Keratinocyte (primary cell): Measurements from ENCODE around the gene PTPRU. TPM values are rescaled to one million over a fixed set of nuclear protein-coding genes. Genes with fewer than 3 reads are reported as not detected.

Source experiments
- DNase-seq: peaks from one replicate; pipeline ENCODE4 v3.0.0-alpha.2; 2011; ENCODE audit warnings: low read depth, missing footprints, low spot score
- FAIRE-seq: peaks from 2 replicates; lab custom pipeline; 2011; peaks lifted over from hg19 to GRCh38; lab: Jason Lieb, UNC
- H2AFZ ChIP-seq: 2 replicates; pipeline ENCODE4 v1.6.0; 2012; ENCODE audit warnings: low read length, control low read depth, inconsistent platforms; ENCODE audit not compliant: control insufficient read depth
- H3K27ac ChIP-seq: 2 replicates; pipeline ENCODE4 v1.5.1; 2011; ENCODE audit warnings: low read length; ENCODE audit not compliant: control insufficient read depth, insufficient read depth
- H3K27me3 ChIP-seq: 3 replicates; pipeline ENCODE4 v1.6.0; 2011; ENCODE audit warnings: low read length; ENCODE audit not compliant: control insufficient read depth, insufficient read depth; ENCODE audit errors: extremely low read depth
- H3K36me3 ChIP-seq, 2 experiments: 2 replicates in 1 of 2; 3 replicates in 1 of 2; pipeline ENCODE4 v1.5.1; 2011; ENCODE audit warnings: low read length in 2 of 2, mild to moderate bottlenecking in 1 of 2; ENCODE audit not compliant: control insufficient read depth in 2 of 2, insufficient read depth in 2 of 2; ENCODE audit errors: extremely low read depth in 1 of 2
- H3K4me1 ChIP-seq: 3 replicates; pipeline ENCODE4 v1.5.1; 2011; ENCODE audit warnings: low read length; ENCODE audit not compliant: control insufficient read depth, insufficient read depth; ENCODE audit errors: extremely low read depth
- H3K4me2 ChIP-seq: 3 replicates; pipeline ENCODE4 v1.6.0; 2011; ENCODE audit warnings: low read depth, low read length; ENCODE audit not compliant: control insufficient read depth, insufficient read depth; ENCODE audit errors: extremely low read depth
- H3K4me3 ChIP-seq, 3 experiments: fragments of 200-600 bp in 1 of 3; sonication (generic) in 1 of 3; 2 replicates in 2 of 3; 3 replicates in 1 of 3; pipeline ENCODE4 v1.5.1; 2011 to 2016; ENCODE audit warnings: low read length in 3 of 3, mild to moderate bottlenecking in 3 of 3, control low read depth in 2 of 3, inconsistent platforms in 1 of 3, low read depth in 1 of 3, mixed read lengths in 1 of 3, mixed run types in 1 of 3, moderate library complexity in 1 of 3; ENCODE audit not compliant: control insufficient read depth in 2 of 3, insufficient read depth in 2 of 3; ENCODE audit errors: extremely low read depth in 1 of 3
- H3K79me2 ChIP-seq: 2 replicates; pipeline ENCODE4 v1.6.0; 2012; ENCODE audit warnings: low read length; ENCODE audit not compliant: control insufficient read depth, insufficient read depth
- H3K9ac ChIP-seq: 3 replicates; pipeline ENCODE4 v1.6.0; 2011; ENCODE audit warnings: low read length; ENCODE audit not compliant: control insufficient read depth, insufficient read depth; ENCODE audit errors: extremely low read depth
- H3K9me1 ChIP-seq: 3 replicates; pipeline ENCODE4 v1.6.0; 2011; ENCODE audit warnings: low read length; ENCODE audit not compliant: control insufficient read depth, insufficient read depth; ENCODE audit errors: extremely low read depth
- H3K9me3 ChIP-seq: 2 replicates; pipeline ENCODE4 v1.5.1; 2012; ENCODE audit warnings: low read depth, low read length; ENCODE audit not compliant: control insufficient read depth
- H4K20me1 ChIP-seq: 3 replicates; pipeline ENCODE4 v1.6.0; 2011; ENCODE audit warnings: low read length; ENCODE audit not compliant: control insufficient read depth, insufficient read depth; ENCODE audit errors: extremely low read depth
- CTCF ChIP-seq, 3 experiments: IDR thresholded peaks in 1 of 3; conservative IDR thresholded peaks in 1 of 3; optimal IDR thresholded peaks in 1 of 3; 2 replicates in 2 of 3; 3 replicates in 1 of 3; pipeline versions ENCODE3 to v1.5.1; 2011; ENCODE audit warnings: low read length in 3 of 3, mild to moderate bottlenecking in 3 of 3, moderate library complexity in 2 of 3, control low read depth in 1 of 3, inconsistent platforms in 1 of 3; ENCODE audit not compliant: insufficient read depth in 2 of 3; ENCODE audit errors: extremely low read depth in 1 of 3
- EZH2 ChIP-seq: IDR thresholded peaks from one replicate; pipeline ENCODE4 v1.6.1; 2012; ENCODE audit warnings: inconsistent platforms, mild to moderate bottlenecking, low read length, moderate library complexity
- dilution Hi-C: fragments of 300-500 bp; cut with MboI; formaldehyde crosslinking; loops from one replicate; pipeline ENCODE4 v1.7.0; 2020; ENCODE audit warnings: low sequenced_read_pairs; ENCODE audit not compliant: extremely low pct_ligation_motif_present
- polyA plus RNA-seq, 5 experiments: library from polyadenylated mRNA; depleted of rRNA in 3 of 5; stranded (reverse) in 3 of 5; stranded (forward) in 1 of 5; unstranded in 1 of 5; fragments of >200 nt; gene quantifications; 1 replicate in 1 of 5; 2 replicates in 3 of 5; 3 replicates in 1 of 5; pipeline versions ENCODE4 v1.2.1 to v1.2.3, GENCODE V29; 2011 to 2012; ENCODE audit warnings: missing spikeins in 2 of 5, low read depth in 1 of 5, low replicate concordance in 1 of 5

The PTPRU gene
- polyA plus RNA-seq, 1 donor (not counting 4 experiments of a cell fraction or from before 2014, with no cell fraction given) = 4.3 TPM

GRCh38 chr1:29245261-29245660 is 8.9 kb downstream of the PTPRU start:
- DNase-seq = no peak

GRCh38 chr1:29245876-29246275 is 9.6 kb downstream of the PTPRU start:
- Histone ChIP-seq H3K27me3 (no peaks in the 10 kb centered on the region), H3K9me1 (no peaks in the 10 kb centered on the region), H3K79me2 (no peaks in the 10 kb centered on the region), H4K20me1 (no peaks in the 10 kb centered on the region), H3K36me3 (no peaks in the 10 kb centered on the region), H2AFZ (no peak overlapping the region), H3K4me3 (no peak overlapping the region), H3K9ac (no peak overlapping the region), H3K27ac (no peak overlapping the region), H3K4me2 (no peak overlapping the region), H3K4me1 (peaks cover 13% of the 10 kb centered on the region), H3K9me3 (no peaks in the 10 kb centered on the region)
- TF ChIP-seq EZH2 = no peak
- peak; percentile 77 to 100 (median 81) for TF ChIP-seq CTCF (optimal IDR thresholded peaks at IDR 0.05 in 1 of 3, IDR thresholded peaks at IDR 0.05 in 1 of 3, conservative IDR thresholded peaks at IDR 0.05 in 1 of 3; ENCODE audit: extremely low read depth in 1 of 3, insufficient read depth in 2 of 3, low read length in 3 of 3)
- peak; percentile 82 for FAIRE-seq
- dilution Hi-C loops = loop anchor here (25.0 kb wide), 1 partner anchor 116 kb away; no protein-coding TSS in a partner anchor
- no peak for DNase-seq

More at GRCh38 chr1:29245261-29245660, 8.9 kb downstream of the PTPRU start:
- no peaks in the 10 kb centered on the region for H4K20me1 ChIP-seq
- no peak overlapping the region for H3K9ac ChIP-seq
- no peak overlapping the region for H3K27ac ChIP-seq
- H2AFZ ChIP-seq = no peak overlapping the region
- no peaks in the 10 kb centered on the region for H3K79me2 ChIP-seq
- no peak for FAIRE-seq
- H3K4me3 ChIP-seq = no peak overlapping the region
- dilution Hi-C loops = loop anchor here (25.0 kb wide), 1 partner anchor 117 kb away; no protein-coding TSS in a partner anchor
- no peak overlapping the region for H3K4me2 ChIP-seq
- TF ChIP-seq CTCF (optimal IDR thresholded peaks at IDR 0.05 in 1 of 3, IDR thresholded peaks at IDR 0.05 in 1 of 3, conservative IDR thresholded peaks at IDR 0.05 in 1 of 3; ENCODE audit: extremely low read depth in 1 of 3, insufficient read depth in 2 of 3, low read length in 3 of 3) (no peak), EZH2 (no peak)
- peaks cover 13% of the 10 kb centered on the region for H3K4me1 ChIP-seq
- H3K9me1 ChIP-seq = no peaks in the 10 kb centered on the region
- H3K36me3 ChIP-seq = no peaks in the 10 kb centered on the region
- no peaks in the 10 kb centered on the region for H3K9me3 ChIP-seq
- no peaks in the 10 kb centered on the region for H3K27me3 ChIP-seq
